ENCODE measurements around the gene CRELD2.

Gene CRELD2

DNA sequence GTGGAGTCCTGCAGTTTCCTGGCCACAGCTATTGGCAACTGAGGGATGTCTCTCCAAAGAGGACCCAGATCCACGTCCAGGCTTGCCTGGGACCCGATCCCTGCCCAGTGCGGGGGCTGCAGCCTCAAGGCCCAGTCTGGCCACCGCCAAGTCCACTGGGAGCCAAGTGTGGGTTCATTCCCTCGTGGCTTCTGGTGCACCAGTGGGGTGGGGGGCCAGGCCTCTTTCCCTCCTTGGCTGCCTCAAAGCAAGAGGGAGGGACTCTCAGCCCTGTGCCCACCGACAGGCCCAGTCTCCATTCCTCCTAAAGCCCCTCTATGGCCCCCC is 28.8 kb downstream of the CRELD2 start:
- Histone ChIP-seq H3K27ac (ENCODE audit: extremely low read depth, low read depth, low read length) (no peak overlapping the region), H3K4me3 (ENCODE audit: low read depth, low read length) (no peak overlapping the region), H3K4me1 (ENCODE audit: control insufficient read depth, insufficient read depth, low read length) (peaks cover 3% of the 10 kb centered on the region), H3K36me3 (ENCODE audit: control insufficient read depth in 2 of 2, insufficient read depth in 1 of 2, low read length in 2 of 2) (no peaks in the 10 kb centered on the region), H3K9me3 (ENCODE audit: control insufficient read depth, insufficient read depth, low read depth, low read length) (no peaks in the 10 kb centered on the region)
- ChIA-PET CTCF (interaction anchor here (1.0 to 1.6 kb wide), 2 partner anchors 17 to 83 kb away, joined by 4 to 6 read pairs; no protein-coding TSS in a partner anchor), POLR2A (interaction anchor here (1.0 to 1.1 kb wide), 2 partner anchors 15 to 18 kb away, joined by 3 to 4 read pairs; no protein-coding TSS in a partner anchor)
- TF ChIP-seq, protein P1, sequence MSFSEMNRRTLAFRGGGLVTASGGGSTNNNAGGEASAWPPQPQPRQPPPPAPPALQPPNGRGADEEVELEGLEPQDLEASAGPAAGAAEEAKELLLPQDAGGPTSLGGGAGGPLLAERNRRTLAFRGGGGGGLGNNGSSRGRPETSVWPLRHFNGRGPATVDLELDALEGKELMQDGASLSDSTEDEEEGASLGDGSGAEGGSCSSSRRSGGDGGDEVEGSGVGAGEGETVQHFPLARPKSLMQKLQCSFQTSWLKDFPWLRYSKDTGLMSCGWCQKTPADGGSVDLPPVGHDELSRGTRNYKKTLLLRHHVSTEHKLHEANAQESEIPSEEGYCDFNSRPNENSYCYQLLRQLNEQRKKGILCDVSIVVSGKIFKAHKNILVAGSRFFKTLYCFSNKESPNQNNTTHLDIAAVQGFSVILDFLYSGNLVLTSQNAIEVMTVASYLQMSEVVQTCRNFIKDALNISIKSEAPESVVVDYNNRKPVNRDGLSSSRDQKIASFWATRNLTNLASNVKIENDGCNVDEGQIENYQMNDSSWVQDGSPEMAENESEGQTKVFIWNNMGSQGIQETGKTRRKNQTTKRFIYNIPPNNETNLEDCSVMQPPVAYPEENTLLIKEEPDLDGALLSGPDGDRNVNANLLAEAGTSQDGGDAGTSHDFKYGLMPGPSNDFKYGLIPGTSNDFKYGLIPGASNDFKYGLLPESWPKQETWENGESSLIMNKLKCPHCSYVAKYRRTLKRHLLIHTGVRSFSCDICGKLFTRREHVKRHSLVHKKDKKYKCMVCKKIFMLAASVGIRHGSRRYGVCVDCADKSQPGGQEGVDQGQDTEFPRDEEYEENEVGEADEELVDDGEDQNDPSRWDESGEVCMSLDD (tag by site-specific recombination; IDR thresholded peaks at IDR 0.05): no peak
- TF ChIP-seq, protein P2, sequence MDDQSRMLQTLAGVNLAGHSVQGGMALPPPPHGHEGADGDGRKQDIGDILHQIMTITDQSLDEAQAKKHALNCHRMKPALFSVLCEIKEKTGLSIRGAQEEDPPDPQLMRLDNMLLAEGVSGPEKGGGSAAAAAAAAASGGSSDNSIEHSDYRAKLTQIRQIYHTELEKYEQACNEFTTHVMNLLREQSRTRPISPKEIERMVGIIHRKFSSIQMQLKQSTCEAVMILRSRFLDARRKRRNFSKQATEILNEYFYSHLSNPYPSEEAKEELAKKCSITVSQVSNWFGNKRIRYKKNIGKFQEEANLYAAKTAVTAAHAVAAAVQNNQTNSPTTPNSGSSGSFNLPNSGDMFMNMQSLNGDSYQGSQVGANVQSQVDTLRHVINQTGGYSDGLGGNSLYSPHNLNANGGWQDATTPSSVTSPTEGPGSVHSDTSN (CRISPR knock-in tag; IDR thresholded peaks at IDR 0.05): no peak
- TF ChIP-seq ZNF747 (tag by site-specific recombination; IDR thresholded peaks at IDR 0.05): no peak
- no peak for TF ChIP-seq KLF10 (tag by site-specific recombination; IDR thresholded peaks at IDR 0.05)
- TF ChIP-seq ZNF184 (tag by site-specific recombination; IDR thresholded peaks at IDR 0.05): no peak
- no peak for TF ChIP-seq ZNF350 (tag by site-specific recombination; IDR thresholded peaks at IDR 0.05)
- TF ChIP-seq ZNF416 (tag by site-specific recombination; IDR thresholded peaks at IDR 0.05): no peak
- no peak for TF ChIP-seq ZNF24 (tag by site-specific recombination; IDR thresholded peaks at IDR 0.05)
- no peak for TF ChIP-seq ZIC2 (tag by site-specific recombination; IDR thresholded peaks at IDR 0.05)
- no peak for TF ChIP-seq YY2 (tag by site-specific recombination; IDR thresholded peaks at IDR 0.05)
- TF ChIP-seq, protein P3, sequence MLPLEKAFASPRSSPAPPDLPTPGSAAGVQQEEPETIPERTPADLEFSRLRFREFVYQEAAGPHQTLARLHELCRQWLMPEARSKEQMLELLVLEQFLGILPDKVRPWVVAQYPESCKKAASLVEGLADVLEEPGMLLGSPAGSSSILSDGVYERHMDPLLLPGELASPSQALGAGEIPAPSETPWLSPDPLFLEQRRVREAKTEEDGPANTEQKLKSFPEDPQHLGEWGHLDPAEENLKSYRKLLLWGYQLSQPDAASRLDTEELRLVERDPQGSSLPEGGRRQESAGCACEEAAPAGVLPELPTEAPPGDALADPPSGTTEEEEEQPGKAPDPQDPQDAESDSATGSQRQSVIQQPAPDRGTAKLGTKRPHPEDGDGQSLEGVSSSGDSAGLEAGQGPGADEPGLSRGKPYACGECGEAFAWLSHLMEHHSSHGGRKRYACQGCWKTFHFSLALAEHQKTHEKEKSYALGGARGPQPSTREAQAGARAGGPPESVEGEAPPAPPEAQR (tag by site-specific recombination; IDR thresholded peaks at IDR 0.05): no peak
- no peak for TF ChIP-seq ZNF548 (tag by site-specific recombination; IDR thresholded peaks at IDR 0.05)
- no peak for TF ChIP-seq ZNF266 (tag by site-specific recombination; IDR thresholded peaks at IDR 0.05; ENCODE audit: low read depth)
- no peak for TF ChIP-seq ZNF174 (tag by site-specific recombination; IDR thresholded peaks at IDR 0.05)
- no peak for TF ChIP-seq ZNF792 (tag by site-specific recombination; IDR thresholded peaks at IDR 0.05)

DNA sequence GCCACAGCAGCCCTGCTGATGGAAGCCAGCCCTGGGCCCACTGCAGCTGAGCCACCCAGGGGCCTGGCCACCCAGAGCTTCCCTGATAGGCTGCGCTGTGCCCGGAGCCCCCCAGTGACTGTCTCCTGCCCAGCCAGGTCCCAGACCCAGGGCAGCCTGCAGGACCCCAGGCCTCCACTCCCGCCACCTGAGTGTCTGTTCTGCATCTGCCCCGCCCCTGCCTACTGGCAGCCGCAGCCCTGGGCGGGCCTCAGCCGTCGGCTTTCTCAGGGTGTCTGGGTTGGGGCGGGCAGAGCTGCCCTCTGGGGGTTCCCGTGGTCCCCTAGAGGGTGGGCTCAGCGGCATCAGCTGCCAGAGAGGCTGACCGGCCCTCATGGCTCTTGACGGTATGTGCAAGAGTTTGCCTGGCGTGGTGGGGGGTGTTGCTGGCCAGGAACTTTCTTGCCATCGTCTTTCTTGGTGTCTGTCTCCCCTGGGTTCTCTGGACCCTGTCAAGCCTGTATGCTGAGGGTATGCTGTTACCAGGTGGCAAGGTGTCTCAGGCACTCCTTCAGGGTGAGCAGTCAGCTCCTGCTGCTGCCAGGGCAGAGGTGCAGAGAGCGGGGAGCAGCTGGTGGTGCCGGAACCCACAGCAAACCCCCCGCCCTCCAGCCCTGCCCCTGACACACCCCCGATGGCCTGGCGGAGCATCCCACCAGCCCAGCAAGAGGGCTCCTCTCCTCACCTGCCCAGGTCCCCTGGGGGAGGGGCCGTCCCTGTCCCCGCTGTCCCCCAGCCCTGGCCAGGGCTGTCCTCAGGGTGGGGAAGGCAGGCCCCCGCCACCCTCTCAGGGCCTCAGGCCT is 29.9 kb downstream of the CRELD2 start:
- Histone ChIP-seq H3K4me3 (ENCODE audit: low read depth, low read length) (no peak overlapping the region), H3K4me1 (ENCODE audit: control insufficient read depth, insufficient read depth, low read length) (peaks cover 3% of the 10 kb centered on the region), H3K9me3 (ENCODE audit: control insufficient read depth, insufficient read depth, low read depth, low read length) (no peaks in the 10 kb centered on the region), H3K36me3 (ENCODE audit: control insufficient read depth in 2 of 2, insufficient read depth in 1 of 2, low read length in 2 of 2) (no peaks in the 10 kb centered on the region), H3K27ac (ENCODE audit: extremely low read depth, low read depth, low read length) (no peak overlapping the region)
- POLR2A ChIA-PET: interaction anchor here (0.5 kb wide), 1 partner anchor 12 kb away, joined by 4 read pairs; no protein-coding TSS in a partner anchor
- CTCF ChIA-PET: interaction anchor here (1.6 kb wide), 1 partner anchor 18 kb away, joined by 6 read pairs; no protein-coding TSS in a partner anchor
- TF ChIP-seq KLF1 (tag by site-specific recombination; IDR thresholded peaks at IDR 0.05) (peak; percentile 81), KLF8 (tag by site-specific recombination; IDR thresholded peaks at IDR 0.05) (peak; percentile 22; the same call in 1 of the 2 replicates)
- TF ChIP-seq, protein P4, sequence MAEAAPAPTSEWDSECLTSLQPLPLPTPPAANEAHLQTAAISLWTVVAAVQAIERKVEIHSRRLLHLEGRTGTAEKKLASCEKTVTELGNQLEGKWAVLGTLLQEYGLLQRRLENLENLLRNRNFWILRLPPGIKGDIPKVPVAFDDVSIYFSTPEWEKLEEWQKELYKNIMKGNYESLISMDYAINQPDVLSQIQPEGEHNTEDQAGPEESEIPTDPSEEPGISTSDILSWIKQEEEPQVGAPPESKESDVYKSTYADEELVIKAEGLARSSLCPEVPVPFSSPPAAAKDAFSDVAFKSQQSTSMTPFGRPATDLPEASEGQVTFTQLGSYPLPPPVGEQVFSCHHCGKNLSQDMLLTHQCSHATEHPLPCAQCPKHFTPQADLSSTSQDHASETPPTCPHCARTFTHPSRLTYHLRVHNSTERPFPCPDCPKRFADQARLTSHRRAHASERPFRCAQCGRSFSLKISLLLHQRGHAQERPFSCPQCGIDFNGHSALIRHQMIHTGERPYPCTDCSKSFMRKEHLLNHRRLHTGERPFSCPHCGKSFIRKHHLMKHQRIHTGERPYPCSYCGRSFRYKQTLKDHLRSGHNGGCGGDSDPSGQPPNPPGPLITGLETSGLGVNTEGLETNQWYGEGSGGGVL (tag by site-specific recombination; IDR thresholded peaks at IDR 0.05): no peak

All from HEK293 (cell line).